EL (cell line): ENCODE results near the gene SHMT1.
"Not testable (repeated sequence)": the region's sequence is repeated elsewhere in the genome, so short reads cannot be mapped to it uniquely, and the experiment has no call there.

Source experiments
- DNase-seq: peaks from one replicate; pipeline ENCODE4 v3.0.0-alpha.2; 2016

The SHMT1 gene

DNA sequence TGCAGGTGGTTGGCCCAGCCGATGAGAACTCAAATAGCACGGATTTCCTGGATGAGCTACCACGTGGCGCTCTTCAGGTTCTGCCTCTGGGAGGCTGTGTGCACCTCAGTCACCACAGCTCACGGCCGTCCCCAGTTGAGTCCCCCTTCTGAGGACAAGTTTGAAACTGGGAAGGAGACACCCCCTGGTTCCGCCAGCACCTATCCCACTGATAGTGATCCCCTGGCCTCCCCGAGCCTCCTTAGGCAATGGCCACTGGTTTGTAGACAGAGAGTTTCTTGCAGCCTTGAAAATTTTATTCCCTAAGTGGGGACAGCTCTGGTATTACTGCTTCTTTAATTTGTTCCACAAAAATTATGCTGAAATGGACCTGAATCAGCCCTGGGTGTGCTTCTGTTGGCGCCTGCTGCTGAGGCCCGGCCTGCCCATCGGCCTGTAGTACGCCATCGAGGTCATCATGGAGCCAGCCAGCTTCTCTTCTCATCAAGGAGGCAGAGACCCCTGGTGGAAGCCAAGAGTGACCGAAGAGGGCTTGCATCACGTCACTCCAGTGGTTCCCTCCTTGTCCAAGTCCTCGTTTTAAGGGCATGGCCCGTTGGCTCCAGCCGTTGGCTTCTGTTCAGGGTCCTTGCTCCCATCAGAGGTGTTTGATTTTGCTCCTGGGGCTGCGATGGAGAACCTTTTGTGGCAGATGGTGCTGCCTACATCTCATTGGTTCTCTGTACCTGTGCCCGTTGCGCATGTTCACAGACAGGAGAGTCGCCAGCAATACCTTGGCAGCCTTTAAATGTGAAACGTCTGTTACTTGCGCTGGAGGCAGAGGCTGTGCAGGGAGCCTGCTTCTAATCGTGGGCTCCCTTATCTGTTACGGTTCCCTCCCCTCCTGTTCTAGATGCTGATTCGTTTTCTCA lies 39.0 kb downstream of the SHMT1 start:
- DNase-seq = no peak

DNA sequence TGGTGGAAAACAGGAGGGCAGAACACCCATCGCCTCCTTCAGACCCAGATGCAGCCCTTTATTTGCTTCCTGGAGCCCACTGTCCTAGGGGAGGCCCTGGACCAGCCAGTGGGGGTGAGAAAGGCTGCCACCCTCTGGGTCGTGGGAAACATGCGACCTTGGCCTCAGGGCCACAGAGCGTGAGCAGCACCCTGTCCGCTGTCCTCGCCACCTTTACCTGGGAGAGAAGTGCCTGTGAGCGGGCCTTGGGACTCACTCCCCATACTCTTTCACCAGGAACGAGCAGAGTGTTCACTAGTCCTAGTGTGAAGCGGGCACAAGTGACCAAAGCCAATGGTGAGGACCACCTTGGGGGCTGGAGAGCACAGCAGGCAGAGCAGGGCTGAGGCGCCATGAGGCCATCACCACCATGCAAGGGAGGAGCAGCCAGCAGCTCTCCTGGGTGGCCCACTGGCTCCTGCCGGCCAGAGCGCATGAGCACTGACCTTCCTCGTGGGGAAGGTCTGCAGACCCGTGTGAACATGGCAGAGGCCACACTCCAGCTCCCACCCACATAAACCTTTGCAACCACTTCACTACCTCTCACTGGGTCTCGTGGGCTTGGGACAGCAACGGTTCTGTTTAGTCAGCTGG lies 39.7 kb downstream of the SHMT1 start:
- no peak for DNase-seq

DNA sequence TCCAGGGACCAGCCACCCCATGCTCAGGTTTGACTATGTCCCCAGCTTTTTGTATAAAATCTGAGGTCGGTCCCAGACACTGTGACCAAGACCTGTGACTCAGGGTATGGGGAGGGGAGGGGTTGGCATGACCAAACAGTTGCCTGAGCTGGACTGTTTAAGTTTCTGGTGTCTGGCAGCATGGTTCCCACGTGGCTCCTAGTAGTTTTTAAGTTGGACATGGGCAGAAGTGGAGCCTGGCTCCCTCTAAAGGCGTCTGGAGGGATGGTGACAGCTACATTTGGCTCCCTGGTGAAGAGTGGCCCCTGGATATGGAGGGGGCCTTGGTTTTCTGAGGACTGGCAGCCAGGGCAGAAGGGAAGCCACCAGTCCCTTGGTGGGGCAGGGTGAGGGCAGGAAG lies 40.3 kb downstream of the SHMT1 start:
- DNase-seq = peak; percentile 37

DNA sequence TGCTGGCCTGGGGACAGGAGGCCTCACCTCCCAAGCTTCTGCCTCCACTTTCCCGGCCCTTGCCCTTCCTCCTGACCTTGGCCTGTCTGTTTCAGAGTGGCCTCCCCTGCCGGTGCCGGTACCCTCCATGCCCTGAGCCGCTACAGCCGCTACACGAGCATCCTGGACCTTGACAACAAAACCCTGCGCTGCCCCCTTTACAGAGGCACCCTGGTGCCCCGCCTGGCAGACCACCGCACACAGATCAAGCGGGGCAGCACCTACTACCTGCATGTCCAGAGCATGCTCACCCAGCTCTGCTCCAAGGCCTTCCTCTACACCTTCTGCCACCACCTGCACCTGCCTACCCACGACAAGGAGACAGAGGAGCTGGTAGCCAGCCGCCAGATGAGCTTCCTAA lies 40.8 kb downstream of the SHMT1 start:
- DNase-seq = no peak

DNA sequence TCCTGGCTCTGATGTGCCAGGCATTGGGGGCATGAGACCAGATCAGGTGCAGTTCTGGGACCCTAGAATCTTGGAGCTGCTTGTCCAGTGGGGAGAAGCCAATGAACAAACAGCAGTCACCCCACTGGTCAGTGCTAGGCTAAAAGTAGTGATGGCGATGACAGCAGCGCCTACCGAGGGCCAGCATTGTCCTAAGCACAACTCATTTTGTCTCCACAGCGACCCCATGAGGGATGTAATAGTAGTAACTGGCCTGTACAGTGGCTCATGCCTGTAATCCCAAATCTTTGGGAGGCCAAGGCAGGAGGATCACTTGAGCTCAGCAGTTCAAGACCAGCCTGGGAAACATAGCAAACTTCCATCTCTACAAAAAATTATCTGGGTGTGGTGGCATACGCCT lies 42.0 kb downstream of the SHMT1 start:
- no peak for DNase-seq

DNA sequence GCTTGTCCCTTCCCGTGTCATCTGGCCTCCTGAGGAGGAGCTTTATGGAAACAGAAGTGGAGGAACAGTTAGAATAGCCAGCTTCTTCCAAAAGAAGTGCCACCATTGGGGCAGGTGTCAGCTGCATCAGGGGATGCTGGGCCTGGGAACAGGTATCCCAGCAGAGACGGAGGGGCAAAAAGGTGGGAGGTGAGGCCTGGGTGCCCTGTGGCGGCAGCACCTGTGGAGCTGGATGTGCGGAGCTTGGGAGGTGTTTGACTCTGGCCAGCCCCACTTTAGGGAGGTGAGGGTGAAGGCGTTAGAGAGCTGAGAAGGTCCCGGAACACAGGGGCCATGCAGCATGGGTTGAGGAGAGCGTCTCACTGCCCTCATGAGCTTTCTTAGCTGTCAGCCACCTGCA lies 43.0 kb downstream of the SHMT1 start:
- no peak for DNase-seq

DNA sequence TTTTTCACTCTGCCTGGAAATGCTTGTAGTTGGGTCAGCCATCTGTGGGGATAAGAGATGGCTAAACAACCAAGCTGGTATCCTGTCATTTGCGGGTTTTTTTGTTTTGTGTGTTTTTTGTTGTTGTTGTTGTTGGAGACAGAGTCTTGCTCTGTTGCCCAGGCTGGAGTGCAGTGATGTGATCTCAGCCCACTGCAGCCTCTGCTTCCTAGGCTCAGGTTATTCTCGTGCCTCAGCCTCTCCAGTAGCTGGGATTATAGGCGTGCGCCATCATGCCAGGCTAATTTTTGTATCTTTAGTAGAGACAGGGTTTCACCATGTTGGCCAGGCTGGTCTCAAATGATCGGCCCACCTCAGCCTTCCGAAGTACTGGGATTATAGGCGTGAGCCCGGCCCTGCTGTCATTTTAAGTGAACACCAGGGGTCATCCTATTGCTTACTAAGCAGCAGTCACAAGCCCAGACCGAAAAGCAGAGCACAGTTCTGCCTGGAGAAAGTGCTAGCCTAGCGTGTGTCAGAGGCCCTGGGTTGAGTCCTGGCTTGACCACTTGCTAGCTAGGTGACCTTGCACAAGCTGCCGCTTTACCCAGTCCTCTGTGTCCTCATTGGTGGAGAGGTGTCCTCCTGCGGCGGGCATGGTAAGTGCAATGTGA lies 43.6 kb downstream of the SHMT1 start:
- DNase-seq = peak; percentile 51

DNA sequence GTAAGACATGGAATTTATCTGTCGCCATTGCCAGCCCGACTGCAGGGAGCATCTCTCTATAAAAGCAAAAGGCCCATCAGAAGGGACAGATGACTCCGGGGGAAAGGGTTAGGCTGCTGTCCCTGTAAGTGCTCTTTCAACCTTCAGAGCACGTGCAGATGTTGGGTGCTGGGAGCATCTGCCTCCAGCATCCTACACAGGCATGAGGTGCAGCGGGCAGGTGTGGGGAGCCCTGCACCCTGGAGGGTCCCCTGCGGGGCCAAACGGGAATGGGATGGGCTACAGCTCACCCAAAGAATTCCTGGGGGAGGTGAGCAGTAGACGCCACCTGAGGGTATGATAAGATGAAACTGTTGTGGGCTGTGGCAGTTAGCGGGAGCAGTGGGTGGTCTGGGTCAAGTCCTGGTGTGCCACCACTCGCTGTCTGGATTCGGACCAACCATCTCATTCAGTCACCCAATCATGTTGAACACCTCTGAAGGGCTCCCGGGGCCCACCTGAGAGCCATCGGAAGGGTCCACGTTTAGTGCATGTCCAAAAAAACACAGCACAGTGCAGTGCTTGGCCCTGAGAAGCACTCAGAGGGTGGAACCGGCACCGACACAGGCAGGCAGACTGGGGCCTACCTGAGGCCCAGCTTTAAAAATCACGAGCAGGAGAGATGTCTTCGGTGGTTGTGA lies 44.4 kb downstream of the SHMT1 start:
- DNase-seq = no peak

DNA sequence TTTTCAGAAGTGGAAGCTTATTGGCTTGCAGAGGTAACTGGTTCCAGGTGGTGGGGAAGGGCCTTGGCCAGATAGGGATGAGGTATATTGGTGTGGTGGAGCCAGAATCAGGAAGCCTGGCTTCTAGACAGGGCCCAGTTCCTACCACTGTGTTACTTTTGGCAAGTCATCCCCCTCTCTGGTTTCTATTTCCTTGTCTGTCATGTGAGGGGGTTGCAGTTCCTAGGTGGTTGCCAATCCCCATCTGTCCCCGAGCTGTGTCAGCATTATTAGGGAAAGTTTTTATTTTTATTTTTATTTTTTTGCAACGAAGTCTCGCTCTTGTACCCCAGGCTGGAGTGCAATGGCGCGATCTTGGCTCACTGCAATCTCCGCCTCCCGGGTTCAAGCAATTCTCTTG lies 45.2 kb downstream of the SHMT1 start:
- DNase-seq = no peak

DNA sequence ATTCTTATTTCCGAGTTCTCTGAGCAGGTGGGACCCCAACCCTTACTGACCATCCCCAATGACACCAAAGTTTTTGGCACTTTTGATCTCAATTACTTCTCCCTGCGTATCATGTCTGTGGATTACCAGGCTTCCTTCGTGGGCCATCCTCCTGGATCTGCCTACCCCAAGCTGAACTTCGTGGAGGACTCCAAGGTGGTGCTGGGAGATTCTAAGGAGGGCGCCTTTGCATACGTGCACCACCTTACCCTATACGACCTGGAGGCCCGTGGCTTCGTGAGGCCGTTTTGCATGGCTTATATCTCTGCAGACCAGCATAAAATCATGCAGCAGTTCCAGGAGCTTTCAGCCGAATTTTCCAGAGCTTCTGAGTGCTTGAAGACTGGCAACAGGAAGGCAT lies 47.4 kb downstream of the SHMT1 start:
- no peak for DNase-seq

DNA sequence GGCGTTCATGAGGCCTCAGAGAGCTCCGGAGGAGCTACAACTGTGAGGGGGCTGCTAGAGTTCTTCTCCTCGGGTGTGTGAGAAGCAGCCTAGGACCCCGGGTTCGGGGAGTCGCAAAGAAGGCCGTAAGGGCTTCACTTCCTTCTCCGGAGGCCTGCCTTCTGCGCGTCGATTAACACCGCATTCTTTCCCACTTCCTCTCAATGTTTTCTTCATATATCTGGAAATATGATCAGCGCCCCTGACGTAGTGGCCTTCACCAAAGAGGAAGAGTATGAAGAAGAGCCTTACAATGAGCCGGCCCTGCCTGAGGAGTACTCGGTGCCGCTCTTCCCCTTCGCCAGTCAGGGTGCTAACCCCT lies 47.8 kb downstream of the SHMT1 start:
- no peak for DNase-seq

DNA sequence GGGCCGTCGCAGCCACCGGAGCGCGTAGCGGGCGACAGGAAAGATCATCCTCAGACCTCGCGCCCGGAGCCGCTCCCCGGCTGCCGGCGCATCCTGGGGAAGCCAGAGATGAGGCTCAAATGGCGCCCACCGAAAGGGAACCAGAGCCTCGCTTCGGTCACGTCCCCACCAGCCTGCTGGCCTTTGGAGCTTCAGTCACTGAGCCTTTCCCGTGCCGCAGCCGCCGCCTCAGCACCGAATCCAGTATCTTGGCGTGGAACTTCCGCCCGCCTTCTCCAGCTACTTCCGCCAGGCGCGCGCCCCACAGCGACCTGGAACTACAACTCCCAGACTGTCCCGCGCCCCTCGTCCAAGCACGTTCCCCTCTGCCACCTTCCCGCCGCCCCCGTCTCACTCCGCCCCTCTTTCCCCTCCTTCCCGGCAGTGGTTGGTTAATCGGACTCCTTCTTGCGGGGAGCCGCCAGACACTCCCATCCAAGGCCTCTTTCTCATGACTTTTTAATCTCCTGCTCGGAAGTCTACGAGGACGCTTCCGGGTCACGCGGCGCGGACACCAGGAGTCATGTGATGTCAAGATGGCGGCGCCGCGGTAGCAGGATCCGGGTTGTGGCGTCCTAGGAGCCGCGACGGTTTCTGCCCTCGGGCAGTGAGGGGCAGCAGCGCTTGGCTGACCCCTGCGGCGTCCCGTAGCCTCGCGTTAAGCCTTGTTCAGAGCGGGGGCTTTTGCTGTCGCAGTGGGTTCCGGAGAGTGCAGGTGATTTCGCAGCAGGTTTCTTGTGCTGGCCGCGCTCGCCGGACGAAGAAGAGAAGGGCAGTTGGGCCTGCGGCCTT lies 48.4 kb downstream of the SHMT1 start, which contains the start of the genes SMCR8 and TOP3A:
Gene SMCR8 (plus strand): TSS at position 563 of the 831 bp plus-strand sequence. CDS start 497 bp downstream, outside the sequence.
Gene TOP3A (minus strand): TSS at position 264 of the 831 bp plus-strand sequence. CDS start 216 bp downstream, at position 48.
- DNase-seq = peak; percentile 99

DNA sequence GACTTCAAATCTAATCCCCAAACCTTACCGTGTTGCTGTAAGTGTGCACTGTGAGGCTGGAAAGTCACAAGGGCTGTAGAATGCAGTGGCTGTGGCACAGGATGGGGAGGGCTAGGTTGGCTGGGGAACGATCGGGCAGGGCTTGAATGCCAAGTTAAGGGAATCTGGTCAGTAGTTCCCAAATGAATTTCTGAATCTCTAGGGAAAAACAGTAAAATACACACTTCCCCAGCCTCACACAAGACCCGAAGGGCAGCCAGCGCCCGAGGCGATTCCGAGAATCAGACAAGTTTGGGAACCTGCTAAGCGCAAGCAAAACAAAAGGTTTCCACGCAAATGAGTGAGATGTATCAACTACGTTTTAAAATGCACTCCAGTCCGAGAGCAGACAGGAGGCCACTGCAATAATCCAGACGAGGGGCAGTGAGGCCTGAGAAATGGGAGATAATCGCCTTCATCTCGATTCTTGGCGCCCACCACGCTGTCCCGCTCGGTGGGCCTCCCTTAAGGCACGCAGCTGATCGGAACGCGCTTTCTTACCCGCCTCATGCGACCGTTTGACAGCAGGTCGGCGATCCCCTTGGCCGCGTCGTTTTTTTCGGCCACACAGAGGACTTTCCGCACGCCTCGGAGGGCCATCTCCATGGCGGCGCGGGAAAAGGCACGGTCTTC lies 49.2 kb downstream of the SHMT1 start:
- DNase-seq = peak; percentile 25

DNA sequence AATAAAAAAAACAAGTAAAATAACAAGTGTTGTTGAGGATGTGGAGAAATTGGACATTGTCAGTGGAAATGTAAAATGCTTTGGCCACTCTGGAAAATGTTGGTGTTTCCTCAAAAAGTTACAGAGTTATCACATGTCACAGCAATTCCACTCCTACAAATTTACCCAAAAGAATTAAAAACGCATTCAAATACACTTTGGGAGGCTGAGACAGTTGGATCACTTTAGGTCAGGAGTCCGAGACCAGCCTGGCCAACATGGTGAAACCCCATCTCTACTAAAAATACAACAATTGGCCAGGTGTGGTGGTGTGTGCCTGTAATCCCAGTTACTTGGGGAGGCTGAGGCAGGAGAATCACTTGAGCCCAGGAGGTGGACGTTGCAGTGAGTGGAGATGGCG lies 54.1 kb downstream of the SHMT1 start:
- no peak for DNase-seq

DNA sequence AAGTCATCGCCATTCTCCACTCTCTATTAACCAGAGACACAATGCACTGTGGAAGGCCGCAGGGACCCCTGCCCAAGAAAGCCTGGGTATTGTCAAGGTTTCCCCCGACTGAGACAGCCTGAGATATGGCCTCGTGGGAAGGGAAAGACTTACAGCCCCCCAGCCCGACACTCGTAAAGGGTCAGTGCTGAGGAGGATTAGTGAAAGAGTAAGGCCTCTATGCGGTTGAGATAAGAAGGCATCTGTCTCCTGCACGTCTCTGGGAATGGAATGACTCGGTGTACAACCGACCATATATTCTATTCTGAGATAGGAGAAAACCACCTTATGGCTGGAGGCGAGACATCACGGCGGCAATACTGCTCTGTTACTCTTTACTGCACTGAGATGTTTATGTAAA lies 60.1 kb downstream of the SHMT1 start:
- not testable (repeated sequence) for DNase-seq

DNA sequence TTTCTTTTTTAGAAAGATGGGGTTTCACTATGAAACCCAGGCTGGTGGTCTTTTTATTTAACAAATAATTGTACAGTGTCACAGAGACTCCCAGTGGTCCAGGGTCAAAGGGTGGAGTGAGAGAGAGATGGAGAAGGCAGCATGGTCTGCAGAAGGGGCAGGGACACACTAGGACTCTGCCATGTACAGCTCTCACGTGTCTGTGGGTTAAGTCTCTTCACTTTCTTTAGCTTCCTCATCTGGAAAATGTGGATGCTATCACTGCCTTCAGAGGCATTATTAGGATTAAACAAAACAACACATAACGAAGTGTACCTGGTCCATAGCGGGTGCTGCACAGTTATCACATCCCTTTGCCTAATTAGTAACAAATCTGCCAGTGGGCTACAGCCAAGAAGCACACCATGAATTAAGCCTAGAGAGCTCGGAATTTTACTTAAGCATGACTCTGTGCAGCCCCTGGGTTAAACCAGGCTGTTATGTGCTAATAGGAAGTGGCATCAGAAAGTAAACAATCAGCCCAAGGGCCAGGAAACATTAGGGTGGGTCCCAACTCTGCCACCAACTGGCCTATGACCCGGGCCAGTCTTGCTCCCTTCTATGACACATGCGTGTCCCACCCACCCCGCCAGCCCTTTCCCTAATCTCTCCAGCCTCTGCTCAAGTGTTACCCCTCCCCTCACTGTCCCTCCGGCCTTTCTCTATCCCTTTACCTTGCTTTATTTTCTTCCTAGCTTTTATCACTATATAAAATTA lies 62.4 kb downstream of the SHMT1 start:
- DNase-seq = no peak

DNA sequence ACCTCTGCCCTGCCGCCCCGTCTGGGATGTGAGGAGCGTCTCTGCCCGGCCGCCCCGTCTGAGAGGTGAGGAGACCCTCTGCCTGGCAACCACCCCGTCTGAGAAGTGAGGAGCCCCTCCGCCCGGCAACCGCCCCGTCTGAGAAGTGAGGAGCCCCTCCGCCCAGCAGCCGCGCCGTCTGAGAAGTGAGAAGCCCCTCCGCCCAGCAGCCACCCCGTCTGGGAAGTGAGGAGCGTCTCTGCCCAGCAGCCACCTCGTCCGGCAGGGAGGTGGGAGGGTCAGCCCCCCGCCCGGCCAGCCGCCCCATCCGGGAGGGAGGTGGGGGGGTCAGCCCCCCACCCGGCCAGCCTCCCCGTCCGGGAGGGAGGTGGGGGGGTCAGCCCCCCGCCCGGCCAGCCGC lies 65.3 kb downstream of the SHMT1 start:
- DNase-seq = not testable (repeated sequence)

DNA sequence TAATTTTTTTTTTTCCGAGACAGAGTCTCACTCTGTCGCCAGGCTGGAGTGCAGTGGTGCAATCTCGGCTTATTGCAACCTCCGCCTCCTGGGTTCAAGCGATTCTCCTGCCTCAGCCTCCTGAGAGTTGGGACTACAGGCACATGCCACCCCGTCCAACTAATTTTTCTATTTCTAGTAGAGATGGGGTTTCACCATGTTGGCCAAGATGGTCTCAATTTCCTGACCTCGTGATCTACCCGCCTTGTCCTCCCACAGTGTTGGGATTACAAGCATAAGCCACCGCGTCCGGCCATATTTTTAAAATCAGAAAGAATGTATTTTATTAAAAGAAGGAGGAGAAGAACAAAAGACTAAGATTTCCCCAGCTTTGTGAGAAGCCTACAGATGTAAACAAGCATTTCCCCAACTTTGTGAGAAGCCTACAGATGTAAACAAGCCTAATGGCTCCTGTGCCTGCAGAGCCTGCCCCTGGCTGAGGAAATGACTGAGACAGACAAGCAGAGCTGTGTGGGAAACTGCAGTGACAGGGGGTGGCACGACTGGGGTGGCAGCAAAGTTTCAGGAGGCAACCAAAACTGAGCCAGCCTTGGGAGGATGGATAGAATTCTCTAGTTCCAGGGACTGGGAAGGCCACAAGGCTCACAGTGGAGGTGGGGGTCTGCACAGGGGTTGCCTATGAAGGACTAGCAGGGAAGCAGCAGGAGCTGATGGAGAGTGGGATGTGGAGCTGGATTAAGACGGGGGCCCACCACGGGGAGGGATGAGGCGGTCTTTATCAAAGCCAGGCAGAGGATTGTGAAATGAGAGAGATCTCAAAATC lies 71.4 kb downstream of the SHMT1 start:
- DNase-seq = no peak

DNA sequence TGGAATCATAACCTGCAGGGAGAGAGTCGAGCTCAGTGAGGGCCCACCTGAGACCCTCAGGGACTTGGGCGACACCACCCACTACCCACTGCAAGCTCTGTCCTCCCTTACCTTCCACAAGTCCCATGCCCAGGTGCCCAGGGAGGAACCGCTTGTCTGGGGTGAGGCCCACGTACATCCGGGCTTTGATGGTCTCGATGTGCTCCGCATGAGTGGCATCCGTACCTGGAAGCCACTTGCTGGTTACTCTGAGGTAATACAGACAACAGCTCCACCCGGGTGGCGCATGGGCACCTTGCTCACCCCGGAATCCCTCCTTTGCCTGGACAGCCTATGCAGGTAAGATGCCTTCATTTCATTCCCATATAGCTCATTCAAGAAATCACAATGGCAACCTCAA lies 78.1 kb downstream of the SHMT1 start:
- no peak for DNase-seq

DNA sequence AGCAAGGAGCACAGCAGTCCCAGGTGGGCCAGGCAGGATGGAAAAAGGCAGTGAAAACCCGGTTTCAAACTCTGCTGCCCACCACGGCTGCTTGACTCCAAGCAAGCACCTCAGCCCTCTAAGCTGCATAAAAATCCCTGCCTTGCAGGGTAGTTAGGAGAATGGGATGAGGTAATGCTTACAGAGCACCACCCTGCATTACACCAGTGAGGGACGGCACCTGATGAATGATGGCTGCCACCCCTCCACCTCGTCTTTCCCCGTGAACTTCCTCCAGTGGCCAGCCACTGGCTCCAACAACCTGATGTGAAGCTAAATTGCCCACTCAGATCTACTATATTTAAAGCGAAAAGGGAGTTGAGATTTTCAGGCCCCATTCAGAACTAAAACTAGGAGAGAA lies 81.6 kb downstream of the SHMT1 start:
- no peak for DNase-seq
